ENCODE measurements around the gene FMR1.

Gene FMR1

DNA sequence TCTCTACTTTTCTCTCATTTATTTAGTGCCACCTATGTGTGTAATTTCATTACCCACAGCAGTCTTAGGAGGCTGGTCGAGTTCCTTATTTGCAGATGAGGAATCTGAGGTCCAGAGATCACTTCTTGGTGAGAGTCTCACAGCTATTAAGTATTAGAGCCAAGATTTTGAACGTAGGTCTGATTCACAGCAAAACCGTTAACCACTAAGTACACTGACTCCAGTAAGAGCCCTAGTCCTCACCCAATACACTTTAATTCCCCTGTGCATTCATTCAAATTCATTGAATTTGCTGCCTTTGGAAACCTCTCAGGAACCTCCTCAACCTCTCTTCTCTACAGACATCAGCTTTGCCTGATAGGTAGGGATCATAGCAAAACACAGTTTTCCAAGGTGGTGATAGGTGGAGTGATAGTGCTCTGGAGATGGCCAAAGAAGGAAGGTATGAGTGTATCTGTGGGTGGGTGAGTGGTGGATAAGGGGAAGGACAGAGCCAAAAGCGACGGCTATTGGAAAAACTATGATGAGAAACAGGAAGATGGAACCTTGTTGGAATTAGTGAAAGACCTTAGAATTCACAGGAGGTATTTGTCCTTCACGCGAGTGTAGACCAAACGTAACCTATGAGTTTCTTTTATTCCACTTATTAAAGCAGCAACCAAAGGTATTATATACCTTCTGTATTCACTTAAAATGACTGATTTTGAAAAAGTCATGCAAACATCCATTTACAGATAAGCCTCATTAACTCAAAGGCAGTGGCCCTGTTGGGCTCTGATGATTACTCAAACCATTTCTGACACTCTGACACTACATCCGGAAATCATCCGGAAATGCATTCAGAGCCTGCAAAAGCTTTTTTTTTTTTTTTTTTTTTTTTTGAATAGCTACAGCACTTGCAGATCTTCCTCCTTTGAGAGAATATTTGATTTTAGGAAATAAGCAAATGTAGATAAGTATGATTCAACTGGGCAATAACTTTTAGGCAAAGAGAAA, 6.3 kb downstream of the FMR1 start:
- no peak for DNase-seq

DNA sequence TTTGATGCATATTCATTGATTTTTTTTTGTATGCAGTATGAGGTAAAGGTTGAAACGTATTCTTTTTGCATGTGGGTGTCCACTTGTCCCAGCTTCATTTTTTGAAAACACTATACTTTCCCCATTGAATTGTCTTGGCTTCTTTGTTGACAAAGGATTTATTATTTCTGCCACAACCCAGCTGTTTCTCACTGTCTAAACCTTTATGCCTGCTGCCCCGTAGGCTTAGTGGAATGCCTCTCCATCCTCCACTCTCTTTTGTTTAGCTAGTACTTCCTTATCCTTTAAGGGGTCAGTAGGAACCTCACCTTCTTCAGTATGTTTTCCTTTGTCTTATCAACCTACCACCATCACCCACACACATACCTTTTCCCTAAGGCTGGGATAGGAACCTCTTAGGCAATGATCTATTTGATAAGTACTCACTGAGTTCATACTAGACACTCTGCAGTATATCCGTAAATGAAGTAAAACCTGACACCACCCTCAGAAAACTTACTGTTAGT, 8.5 kb downstream of the FMR1 start:
- DNase-seq = no peak

GRCh38 chrX:147923605-147924004, 11.9 kb downstream of the FMR1 start:
- DNase-seq = no peak

- no peak for DNase-seq
Measured at GRCh38 chrX:147927256-147927655, 15.5 kb downstream of the FMR1 start.

GRCh38 chrX:147933815-147934214, 22.1 kb downstream of the FMR1 start:
- DNase-seq = no peak

- no peak for DNase-seq
Measured at GRCh38 chrX:147935156-147935758, 23.5 kb downstream of the FMR1 start.

- no peak for DNase-seq
Measured at GRCh38 chrX:147945286-147945685, 33.6 kb downstream of the FMR1 start.

GRCh38 chrX:147948531-147948930, 36.8 kb downstream of the FMR1 start:
- DNase-seq = no peak

DNA sequence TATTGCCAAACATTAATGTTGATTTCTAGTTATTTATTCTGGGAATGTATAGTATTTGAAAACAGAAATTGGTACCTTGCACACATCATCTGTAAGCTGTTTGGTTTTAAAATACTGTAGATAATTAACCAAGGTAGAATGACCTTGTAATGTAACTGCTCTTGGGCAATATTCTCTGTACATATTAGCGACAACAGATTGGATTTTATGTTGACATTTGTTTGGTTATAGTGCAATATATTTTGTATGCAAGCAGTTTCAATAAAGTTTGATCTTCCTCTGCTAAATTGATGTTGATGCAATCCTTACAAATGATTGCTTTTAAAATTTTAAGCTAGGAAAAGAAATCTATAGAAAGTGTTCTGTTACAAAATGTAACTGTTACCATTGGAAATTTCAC, 38.6 kb downstream of the FMR1 start:
- DNase-seq = no peak

DNA sequence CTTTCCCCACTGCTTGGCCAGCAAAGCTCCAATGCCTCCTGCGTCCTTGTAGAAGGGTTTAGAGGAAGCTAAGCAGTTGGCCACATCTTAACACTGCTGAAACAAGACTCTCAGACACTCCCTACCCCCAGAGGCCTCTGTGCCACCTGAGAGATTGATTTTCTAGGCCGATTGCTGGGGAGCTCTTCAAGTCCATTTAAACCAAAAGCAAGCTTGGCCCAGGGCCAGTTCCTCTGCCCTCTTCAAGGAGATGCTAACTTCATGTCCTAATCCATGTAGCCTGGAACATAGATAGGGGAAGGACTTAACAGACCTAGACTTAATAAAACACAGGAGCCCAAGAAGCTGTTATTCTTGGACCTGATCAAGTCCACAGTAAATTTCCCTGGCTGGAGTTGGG, 42.3 kb downstream of the FMR1 start:
- no peak for DNase-seq

DNA sequence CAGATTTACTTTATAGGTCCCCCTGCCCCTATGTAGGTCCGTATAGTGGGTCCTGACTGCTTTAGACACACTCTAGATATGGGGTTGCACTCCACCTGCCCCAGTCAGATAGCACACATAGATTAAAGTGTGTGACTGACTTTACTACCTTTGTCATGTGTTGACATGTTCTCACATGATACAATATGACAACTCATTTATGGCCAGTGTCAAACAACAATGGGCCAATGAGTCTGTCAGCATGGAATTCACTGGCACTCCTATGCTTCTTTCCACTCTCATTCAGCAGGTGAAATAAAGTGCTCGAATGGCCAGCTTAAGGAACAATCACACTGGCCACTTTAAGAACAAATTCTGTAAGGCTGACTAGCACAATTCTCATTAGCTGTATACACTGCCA, 45.6 kb downstream of the FMR1 start:
- no peak for DNase-seq

- no peak for DNase-seq
Measured at GRCh38 chrX:147958291-147958690, 46.6 kb downstream of the FMR1 start.

DNA sequence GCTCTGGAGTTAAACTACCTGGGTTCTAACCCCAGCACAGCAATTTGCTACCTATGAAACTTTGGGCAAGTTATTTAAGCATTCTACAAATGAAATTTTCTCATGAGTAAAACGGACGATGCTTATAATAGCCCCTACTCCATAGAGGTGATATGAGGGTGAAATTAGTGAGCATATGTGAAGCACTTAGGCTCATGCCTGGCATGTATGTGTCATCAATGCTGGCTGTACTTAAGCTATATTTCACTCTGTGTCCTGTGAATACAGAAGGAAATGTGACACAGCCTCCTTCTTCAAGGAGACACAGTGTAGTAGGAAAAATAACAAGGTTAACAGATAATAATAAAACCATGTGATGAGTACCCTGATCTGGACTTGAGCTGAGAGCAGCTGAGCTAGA, 49.0 kb downstream of the FMR1 start:
- no peak for DNase-seq

DNA sequence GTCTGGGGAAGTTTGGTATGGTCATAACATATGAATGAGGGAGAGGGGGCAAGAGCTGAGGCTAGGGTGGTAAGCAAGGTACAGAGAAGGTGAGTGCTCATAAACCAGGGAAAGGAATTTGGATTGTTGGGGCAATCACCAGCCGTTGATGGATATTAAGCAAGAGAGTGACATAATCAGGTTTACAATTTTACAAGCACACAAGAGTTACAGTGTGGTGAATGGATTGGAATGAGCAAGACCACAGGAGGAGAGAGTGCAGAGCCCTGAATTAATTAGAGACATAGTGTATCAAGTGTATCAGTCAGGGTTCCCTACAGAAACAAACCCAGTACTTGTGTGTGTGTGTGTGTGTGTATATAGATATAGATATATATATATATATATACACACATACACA, 50.8 kb downstream of the FMR1 start:
- no peak for DNase-seq

GRCh38 chrX:147978931-147979330, 67.2 kb downstream of the FMR1 start:
- DNase-seq = no peak

- no peak for DNase-seq
Measured at GRCh38 chrX:147981038-147981752, 69.5 kb downstream of the FMR1 start, which contains the start of gene FMR1NB. Gene FMR1NB, plus strand, starts transcription at chrX:147981337. Its CDS starts 66 bp downstream, at chrX:147981403.

Measured in cortex of kidney (tissue), 1 donor.